Keratinocyte (primary cell): ENCODE measurements around the gene PARD3B. TPM values are rescaled to one million over a fixed set of nuclear protein-coding genes. Genes with fewer than 3 reads are reported as not detected.

Experiments
- DNase-seq: peaks from one replicate; pipeline ENCODE4 v3.0.0-alpha.2; 2011; ENCODE audit warnings: low read depth, missing footprints, low spot score
- FAIRE-seq: peaks from 2 replicates; lab custom pipeline; 2011; peaks lifted over from hg19 to GRCh38; lab: Jason Lieb, UNC
- H2AFZ ChIP-seq: 2 replicates; pipeline ENCODE4 v1.6.0; 2012; ENCODE audit warnings: low read length, control low read depth, inconsistent platforms; ENCODE audit not compliant: control insufficient read depth
- H3K27ac ChIP-seq: 2 replicates; pipeline ENCODE4 v1.5.1; 2011; ENCODE audit warnings: low read length; ENCODE audit not compliant: control insufficient read depth, insufficient read depth
- H3K27me3 ChIP-seq: 3 replicates; pipeline ENCODE4 v1.6.0; 2011; ENCODE audit warnings: low read length; ENCODE audit not compliant: control insufficient read depth, insufficient read depth; ENCODE audit errors: extremely low read depth
- H3K36me3 ChIP-seq, 2 experiments: 2 replicates in 1 of 2; 3 replicates in 1 of 2; pipeline ENCODE4 v1.5.1; 2011; ENCODE audit warnings: low read length in 2 of 2, mild to moderate bottlenecking in 1 of 2; ENCODE audit not compliant: control insufficient read depth in 2 of 2, insufficient read depth in 2 of 2; ENCODE audit errors: extremely low read depth in 1 of 2
- H3K4me1 ChIP-seq: 3 replicates; pipeline ENCODE4 v1.5.1; 2011; ENCODE audit warnings: low read length; ENCODE audit not compliant: control insufficient read depth, insufficient read depth; ENCODE audit errors: extremely low read depth
- H3K4me2 ChIP-seq: 3 replicates; pipeline ENCODE4 v1.6.0; 2011; ENCODE audit warnings: low read depth, low read length; ENCODE audit not compliant: control insufficient read depth, insufficient read depth; ENCODE audit errors: extremely low read depth
- H3K4me3 ChIP-seq, 3 experiments: fragments of 200-600 bp in 1 of 3; sonication (generic) in 1 of 3; 2 replicates in 2 of 3; 3 replicates in 1 of 3; pipeline ENCODE4 v1.5.1; 2011 to 2016; ENCODE audit warnings: low read length in 3 of 3, mild to moderate bottlenecking in 3 of 3, control low read depth in 2 of 3, inconsistent platforms in 1 of 3, low read depth in 1 of 3, mixed read lengths in 1 of 3, mixed run types in 1 of 3, moderate library complexity in 1 of 3; ENCODE audit not compliant: control insufficient read depth in 2 of 3, insufficient read depth in 2 of 3; ENCODE audit errors: extremely low read depth in 1 of 3
- H3K79me2 ChIP-seq: 2 replicates; pipeline ENCODE4 v1.6.0; 2012; ENCODE audit warnings: low read length; ENCODE audit not compliant: control insufficient read depth, insufficient read depth
- H3K9ac ChIP-seq: 3 replicates; pipeline ENCODE4 v1.6.0; 2011; ENCODE audit warnings: low read length; ENCODE audit not compliant: control insufficient read depth, insufficient read depth; ENCODE audit errors: extremely low read depth
- H3K9me1 ChIP-seq: 3 replicates; pipeline ENCODE4 v1.6.0; 2011; ENCODE audit warnings: low read length; ENCODE audit not compliant: control insufficient read depth, insufficient read depth; ENCODE audit errors: extremely low read depth
- H3K9me3 ChIP-seq: 2 replicates; pipeline ENCODE4 v1.5.1; 2012; ENCODE audit warnings: low read depth, low read length; ENCODE audit not compliant: control insufficient read depth
- H4K20me1 ChIP-seq: 3 replicates; pipeline ENCODE4 v1.6.0; 2011; ENCODE audit warnings: low read length; ENCODE audit not compliant: control insufficient read depth, insufficient read depth; ENCODE audit errors: extremely low read depth
- EZH2 ChIP-seq: IDR thresholded peaks from one replicate; pipeline ENCODE4 v1.6.1; 2012; ENCODE audit warnings: inconsistent platforms, mild to moderate bottlenecking, low read length, moderate library complexity
- dilution Hi-C: fragments of 300-500 bp; cut with MboI; formaldehyde crosslinking; loops from one replicate; pipeline ENCODE4 v1.7.0; 2020; ENCODE audit warnings: low sequenced_read_pairs; ENCODE audit not compliant: extremely low pct_ligation_motif_present
- polyA plus RNA-seq, 5 experiments: library from polyadenylated mRNA; depleted of rRNA in 3 of 5; stranded (reverse) in 3 of 5; stranded (forward) in 1 of 5; unstranded in 1 of 5; fragments of >200 nt; gene quantifications; 1 replicate in 1 of 5; 2 replicates in 3 of 5; 3 replicates in 1 of 5; pipeline versions ENCODE4 v1.2.1 to v1.2.3, GENCODE V29; 2011 to 2012; ENCODE audit warnings: missing spikeins in 2 of 5, low read depth in 1 of 5, low replicate concordance in 1 of 5
- TF ChIP-seq, protein P1 (sequence below), 3 experiments: IDR thresholded peaks in 1 of 3; conservative IDR thresholded peaks in 1 of 3; optimal IDR thresholded peaks in 1 of 3; 2 replicates in 2 of 3; 3 replicates in 1 of 3; pipeline versions ENCODE3 to v1.5.1; 2011; ENCODE audit warnings: low read length in 3 of 3, mild to moderate bottlenecking in 3 of 3, moderate library complexity in 2 of 3, control low read depth in 1 of 3, inconsistent platforms in 1 of 3; ENCODE audit not compliant: insufficient read depth in 2 of 3; ENCODE audit errors: extremely low read depth in 1 of 3

The PARD3B gene
- polyA plus RNA-seq, 1 donor (not counting 4 experiments of a cell fraction or from before 2014, with no cell fraction given) = 1.2 TPM

DNA sequence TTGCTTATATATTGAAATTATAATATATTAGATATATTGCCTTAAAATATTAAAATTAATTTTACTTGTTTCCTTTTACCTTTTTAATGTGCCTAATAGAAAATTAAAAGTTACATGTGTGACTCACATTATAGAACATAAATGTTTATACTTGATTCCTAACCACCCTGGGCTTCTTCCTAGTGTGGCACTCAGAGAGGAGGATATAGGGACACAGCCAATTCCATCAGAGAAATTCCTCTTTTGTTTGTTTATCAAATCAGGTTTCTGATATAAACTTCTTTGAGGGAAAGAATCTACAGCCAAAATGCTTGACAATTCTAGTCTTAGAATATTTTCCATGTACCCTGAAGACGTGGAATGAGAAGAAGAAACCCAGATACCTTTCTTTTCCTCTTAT lies 788.1 kb downstream of the PARD3B start:
- H3K79me2 ChIP-seq = no peaks in the 10 kb centered on the region
- no peak overlapping the region for H2AFZ ChIP-seq
- H4K20me1 ChIP-seq = no peaks in the 10 kb centered on the region
- no peaks in the 10 kb centered on the region for H3K27me3 ChIP-seq
- H3K4me2 ChIP-seq = no peak overlapping the region
- dilution Hi-C loops = no loop called here
- H3K27ac ChIP-seq = no peak overlapping the region
- no peak overlapping the region for H3K9ac ChIP-seq
- FAIRE-seq = no peak
- DNase-seq = no peak
- no peaks in the 10 kb centered on the region for H3K9me1 ChIP-seq
- TF ChIP-seq, protein P1, sequence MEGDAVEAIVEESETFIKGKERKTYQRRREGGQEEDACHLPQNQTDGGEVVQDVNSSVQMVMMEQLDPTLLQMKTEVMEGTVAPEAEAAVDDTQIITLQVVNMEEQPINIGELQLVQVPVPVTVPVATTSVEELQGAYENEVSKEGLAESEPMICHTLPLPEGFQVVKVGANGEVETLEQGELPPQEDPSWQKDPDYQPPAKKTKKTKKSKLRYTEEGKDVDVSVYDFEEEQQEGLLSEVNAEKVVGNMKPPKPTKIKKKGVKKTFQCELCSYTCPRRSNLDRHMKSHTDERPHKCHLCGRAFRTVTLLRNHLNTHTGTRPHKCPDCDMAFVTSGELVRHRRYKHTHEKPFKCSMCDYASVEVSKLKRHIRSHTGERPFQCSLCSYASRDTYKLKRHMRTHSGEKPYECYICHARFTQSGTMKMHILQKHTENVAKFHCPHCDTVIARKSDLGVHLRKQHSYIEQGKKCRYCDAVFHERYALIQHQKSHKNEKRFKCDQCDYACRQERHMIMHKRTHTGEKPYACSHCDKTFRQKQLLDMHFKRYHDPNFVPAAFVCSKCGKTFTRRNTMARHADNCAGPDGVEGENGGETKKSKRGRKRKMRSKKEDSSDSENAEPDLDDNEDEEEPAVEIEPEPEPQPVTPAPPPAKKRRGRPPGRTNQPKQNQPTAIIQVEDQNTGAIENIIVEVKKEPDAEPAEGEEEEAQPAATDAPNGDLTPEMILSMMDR (optimal IDR thresholded peaks at IDR 0.05 in 1 of 3, IDR thresholded peaks at IDR 0.05 in 1 of 3, conservative IDR thresholded peaks at IDR 0.05 in 1 of 3; ENCODE audit: extremely low read depth in 1 of 3, insufficient read depth in 2 of 3, low read length in 3 of 3) = no peak
- no peak for TF ChIP-seq EZH2
- no peaks in the 10 kb centered on the region for H3K36me3 ChIP-seq
- no peaks in the 10 kb centered on the region for H3K4me1 ChIP-seq
- no peaks in the 10 kb centered on the region for H3K9me3 ChIP-seq
- H3K4me3 ChIP-seq = no peak overlapping the region

DNA sequence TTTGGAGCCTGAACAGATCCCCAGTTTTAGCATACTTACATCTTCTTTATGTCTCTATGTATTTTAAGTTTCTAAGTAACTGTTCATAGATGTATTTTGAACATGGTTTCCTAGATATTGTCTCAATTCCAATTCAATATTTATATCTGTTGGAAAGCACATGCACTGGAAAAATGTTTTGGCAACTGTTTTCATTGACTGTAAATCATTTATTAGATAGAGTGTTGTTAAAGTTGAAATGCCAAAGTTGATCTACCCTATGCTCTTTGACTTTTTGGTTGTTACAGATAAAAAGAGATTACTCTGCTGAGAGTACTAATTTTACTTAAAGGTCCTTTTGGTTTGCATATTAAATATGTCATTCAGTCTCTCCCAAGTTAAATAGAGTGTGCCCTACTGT lies 792.0 kb downstream of the PARD3B start:
- no peaks in the 10 kb centered on the region for H3K9me3 ChIP-seq
- no peaks in the 10 kb centered on the region for H3K27me3 ChIP-seq
- no peaks in the 10 kb centered on the region for H4K20me1 ChIP-seq
- no peak overlapping the region for H3K4me2 ChIP-seq
- H3K9ac ChIP-seq = no peak overlapping the region
- H3K9me1 ChIP-seq = no peaks in the 10 kb centered on the region
- no peaks in the 10 kb centered on the region for H3K79me2 ChIP-seq
- H3K36me3 ChIP-seq = no peaks in the 10 kb centered on the region
- no peak overlapping the region for H3K4me3 ChIP-seq
- DNase-seq (no peak), FAIRE-seq (no peak)
- dilution Hi-C loops = no loop called here
- no peak overlapping the region for H2AFZ ChIP-seq
- no peak overlapping the region for H3K27ac ChIP-seq
- TF ChIP-seq EZH2 = no peak
- TF ChIP-seq, protein P1 (optimal IDR thresholded peaks at IDR 0.05 in 1 of 3, IDR thresholded peaks at IDR 0.05 in 1 of 3, conservative IDR thresholded peaks at IDR 0.05 in 1 of 3; ENCODE audit: extremely low read depth in 1 of 3, insufficient read depth in 2 of 3, low read length in 3 of 3) = no peak
- H3K4me1 ChIP-seq = no peaks in the 10 kb centered on the region
